Osteoblast (primary cell): ENCODE results near the gene H1-8. TPM values are rescaled to one million over a fixed set of nuclear protein-coding genes. Genes with fewer than 3 reads are reported as not detected.

Experiments used
- DNase-seq: peaks from one replicate; pipeline ENCODE4 v3.0.0; 2011; ENCODE audit warnings: low spot score, mixed read lengths; ENCODE audit not compliant: insufficient read length; ENCODE audit errors: missing footprints
- H2AFZ ChIP-seq: 2 replicates; pipeline ENCODE4 v1.6.0; 2011; ENCODE audit warnings: mild to moderate bottlenecking, low read length
- H3K27ac ChIP-seq: 2 replicates; pipeline ENCODE4 v1.5.1; 2011; ENCODE audit warnings: mild to moderate bottlenecking, low read depth, low read length, moderate library complexity
- H3K27me3 ChIP-seq: 2 replicates; pipeline ENCODE4 v1.6.0; 2012; ENCODE audit warnings: mild to moderate bottlenecking, control low read depth, inconsistent platforms, low read length, moderate library complexity; ENCODE audit not compliant: insufficient read depth
- H3K36me3 ChIP-seq: 2 replicates; pipeline ENCODE4 v1.5.1; 2011; ENCODE audit warnings: mild to moderate bottlenecking, low read length, control low read depth, moderate library complexity; ENCODE audit not compliant: insufficient read depth
- H3K4me1 ChIP-seq: 2 replicates; pipeline ENCODE4 v1.5.1; 2011; ENCODE audit warnings: mild to moderate bottlenecking, low read length, control low read depth, moderate library complexity; ENCODE audit not compliant: insufficient read depth
- H3K4me2 ChIP-seq: 2 replicates; pipeline ENCODE4 v1.6.0; 2011; ENCODE audit warnings: mild to moderate bottlenecking, low read length; ENCODE audit not compliant: insufficient read depth
- H3K4me3 ChIP-seq: fragments of 200-600 bp; sonication (generic); 3 replicates; pipeline ENCODE4 v1.5.1; 2012; ENCODE audit warnings: mild to moderate bottlenecking, low read length, inconsistent platforms; ENCODE audit not compliant: insufficient read depth
- H3K79me2 ChIP-seq: 2 replicates; pipeline ENCODE4 v1.6.0; 2012; ENCODE audit warnings: mild to moderate bottlenecking, low read length, control low read depth, inconsistent platforms; ENCODE audit not compliant: insufficient read depth
- H3K9me3 ChIP-seq: 2 replicates; pipeline ENCODE4 v1.5.1; 2011; ENCODE audit warnings: low read depth, low read length, control low read depth
- H4K20me1 ChIP-seq: 2 replicates; pipeline ENCODE4 v1.6.0; 2012; ENCODE audit warnings: mild to moderate bottlenecking, low read length, control low read depth; ENCODE audit not compliant: insufficient read depth
- total RNA-seq: library from RNA; depleted of rRNA; stranded (reverse); fragments of >200 nt; gene quantifications from 2 replicates; pipeline ENCODE4 v1.2.3, GENCODE V29; 2012
- TF ChIP-seq, protein P1 (sequence below): IDR thresholded peaks from 2 replicates; pipeline ENCODE4 v1.5.1; 2011; ENCODE audit warnings: mild to moderate bottlenecking, low read depth, low read length, moderate library complexity; ENCODE audit errors: extremely low read depth

H1-8 gene
- total RNA-seq, 1 donor = not detected

DNA sequence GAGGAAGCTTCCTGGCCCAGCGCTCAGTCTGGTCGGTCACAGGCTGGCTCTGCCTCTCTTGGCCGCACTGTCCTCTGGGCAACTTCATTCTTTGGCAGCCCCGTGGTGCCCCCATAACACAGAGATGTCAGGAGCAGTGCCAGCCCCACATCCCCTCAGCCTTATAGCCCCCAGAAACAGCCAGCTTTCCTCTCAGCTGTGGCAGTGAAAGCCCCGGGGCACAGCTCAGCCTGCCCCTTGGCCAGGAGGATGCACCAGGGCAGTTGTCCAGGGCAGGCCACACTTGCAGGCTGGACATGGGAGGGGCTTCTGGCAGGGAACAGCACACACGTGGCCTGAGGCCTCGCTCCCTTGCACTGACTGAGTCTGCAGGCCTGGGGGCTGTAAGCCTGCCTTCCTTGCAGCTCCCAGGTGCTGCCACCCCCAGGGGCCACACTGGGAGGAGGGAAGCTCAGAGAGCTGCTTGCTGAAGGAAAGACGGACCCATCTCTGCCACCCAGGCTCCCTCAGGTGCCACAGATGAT is 24.9 kb upstream of the H1-8 start:
- Histone ChIP-seq H3K36me3 (peaks cover 5% of the 10 kb centered on the region), H3K79me2 (no peaks in the 10 kb centered on the region), H3K4me3 (no peak overlapping the region), H4K20me1 (no peaks in the 10 kb centered on the region), H3K9me3 (no peaks in the 10 kb centered on the region), H3K4me2 (no peak overlapping the region), H2AFZ (no peak overlapping the region), H3K27ac (no peak overlapping the region), H3K27me3 (no peaks in the 10 kb centered on the region), H3K4me1 (no peaks in the 10 kb centered on the region)
- TF ChIP-seq, protein P1, sequence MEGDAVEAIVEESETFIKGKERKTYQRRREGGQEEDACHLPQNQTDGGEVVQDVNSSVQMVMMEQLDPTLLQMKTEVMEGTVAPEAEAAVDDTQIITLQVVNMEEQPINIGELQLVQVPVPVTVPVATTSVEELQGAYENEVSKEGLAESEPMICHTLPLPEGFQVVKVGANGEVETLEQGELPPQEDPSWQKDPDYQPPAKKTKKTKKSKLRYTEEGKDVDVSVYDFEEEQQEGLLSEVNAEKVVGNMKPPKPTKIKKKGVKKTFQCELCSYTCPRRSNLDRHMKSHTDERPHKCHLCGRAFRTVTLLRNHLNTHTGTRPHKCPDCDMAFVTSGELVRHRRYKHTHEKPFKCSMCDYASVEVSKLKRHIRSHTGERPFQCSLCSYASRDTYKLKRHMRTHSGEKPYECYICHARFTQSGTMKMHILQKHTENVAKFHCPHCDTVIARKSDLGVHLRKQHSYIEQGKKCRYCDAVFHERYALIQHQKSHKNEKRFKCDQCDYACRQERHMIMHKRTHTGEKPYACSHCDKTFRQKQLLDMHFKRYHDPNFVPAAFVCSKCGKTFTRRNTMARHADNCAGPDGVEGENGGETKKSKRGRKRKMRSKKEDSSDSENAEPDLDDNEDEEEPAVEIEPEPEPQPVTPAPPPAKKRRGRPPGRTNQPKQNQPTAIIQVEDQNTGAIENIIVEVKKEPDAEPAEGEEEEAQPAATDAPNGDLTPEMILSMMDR = no peak
- DNase-seq = no peak

DNA sequence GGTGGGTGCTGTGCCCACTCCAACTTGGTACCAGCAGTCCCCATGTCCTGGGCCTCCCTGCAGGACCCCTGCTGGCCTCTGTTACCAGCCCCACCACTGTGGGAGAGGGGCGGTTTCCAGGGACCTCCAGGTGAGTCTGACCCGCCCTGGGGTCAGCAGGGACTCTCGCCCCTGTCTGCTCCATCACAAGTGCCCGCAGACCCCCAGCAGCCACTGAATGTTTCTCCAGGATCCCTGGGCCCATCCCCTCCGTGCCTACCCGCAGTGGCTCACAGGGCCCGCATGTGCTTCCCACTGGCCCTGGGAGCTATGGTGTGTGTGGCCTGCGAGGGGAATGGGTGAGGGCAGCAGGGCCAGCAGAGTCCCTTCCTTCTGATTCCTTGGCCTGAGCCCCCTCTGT is 24.4 kb upstream of the H1-8 start:
- TF ChIP-seq, protein P1 = no peak
- Histone ChIP-seq H3K4me3 (no peak overlapping the region), H2AFZ (no peak overlapping the region), H3K9me3 (no peaks in the 10 kb centered on the region), H3K36me3 (peaks cover 5% of the 10 kb centered on the region), H3K27ac (no peak overlapping the region), H3K4me2 (no peak overlapping the region), H3K27me3 (no peaks in the 10 kb centered on the region), H3K4me1 (no peaks in the 10 kb centered on the region), H3K79me2 (no peaks in the 10 kb centered on the region), H4K20me1 (no peaks in the 10 kb centered on the region)
- no peak for DNase-seq

DNA sequence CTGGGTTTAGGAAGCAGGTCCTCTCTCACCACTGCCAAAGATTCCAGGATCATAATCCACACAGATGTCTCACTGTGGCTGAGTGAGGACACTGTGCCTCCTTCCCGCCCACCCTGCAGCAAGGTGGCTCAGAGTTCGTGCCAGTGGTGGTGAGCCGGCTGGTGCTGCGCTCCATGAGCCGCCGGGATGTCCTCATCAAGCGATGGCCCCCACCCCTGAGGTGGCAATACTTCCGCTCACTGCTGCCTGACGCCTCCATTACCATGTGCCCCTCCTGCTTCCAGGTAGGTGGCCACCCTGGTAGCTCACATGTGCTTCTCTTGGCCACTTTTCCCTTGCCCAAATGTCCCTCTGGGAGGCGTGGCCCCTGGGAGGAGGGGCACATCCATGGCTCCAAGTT is 23.5 kb upstream of the H1-8 start:
- no peak overlapping the region for H3K4me2 ChIP-seq
- TF ChIP-seq, protein P1 = no peak
- DNase-seq = no peak
- H3K36me3 ChIP-seq = peaks cover 5% of the 10 kb centered on the region
- no peaks in the 10 kb centered on the region for H4K20me1 ChIP-seq
- no peaks in the 10 kb centered on the region for H3K79me2 ChIP-seq
- H2AFZ ChIP-seq = no peak overlapping the region
- H3K27ac ChIP-seq = no peak overlapping the region
- no peak overlapping the region for H3K4me3 ChIP-seq
- H3K27me3 ChIP-seq = no peaks in the 10 kb centered on the region
- H3K4me1 ChIP-seq = no peaks in the 10 kb centered on the region
- H3K9me3 ChIP-seq = no peaks in the 10 kb centered on the region

DNA sequence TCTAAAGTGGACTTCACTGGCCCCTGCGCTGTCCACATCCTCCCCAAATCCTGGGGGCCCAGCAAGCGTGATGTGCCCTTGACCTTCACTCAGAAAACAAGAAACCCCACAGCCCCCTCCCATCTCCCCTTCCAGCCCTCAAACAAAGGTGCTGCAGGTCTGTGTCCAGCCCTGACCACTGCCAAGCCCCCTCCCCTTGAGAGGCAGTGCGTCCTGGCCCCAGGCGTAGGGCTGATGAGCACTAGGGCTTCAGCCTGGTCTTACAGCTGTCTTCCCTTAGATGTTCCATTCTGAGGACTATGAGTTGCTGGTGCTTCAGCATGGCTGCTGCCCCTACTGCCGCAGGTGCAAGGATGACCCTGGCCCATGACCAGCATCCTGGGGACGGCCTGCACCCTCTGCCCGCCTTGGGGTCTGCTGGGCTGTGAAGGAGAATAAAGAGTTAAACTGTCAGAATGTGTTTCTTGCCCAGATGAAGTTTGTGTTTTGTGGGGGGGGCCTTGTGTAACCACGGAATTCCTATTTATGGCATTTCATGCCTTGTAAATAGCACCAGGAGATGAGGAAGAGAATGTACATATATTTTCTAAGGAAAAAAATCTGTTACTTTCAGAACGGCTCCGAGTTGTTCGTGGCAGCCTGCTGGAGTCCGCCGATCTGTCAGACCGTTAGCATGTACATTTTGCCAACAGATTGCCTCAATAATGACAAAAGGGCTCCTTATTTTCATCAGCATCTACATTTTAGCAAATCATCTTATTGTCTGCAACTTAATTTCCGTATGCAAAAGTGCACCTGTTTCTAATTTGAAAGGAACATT is 22.9 kb upstream of the H1-8 start:
- Histone ChIP-seq H3K4me1 (no peaks in the 10 kb centered on the region), H3K9me3 (no peaks in the 10 kb centered on the region), H3K36me3 (peaks cover 5% of the 10 kb centered on the region), H3K4me2 (no peak overlapping the region), H3K4me3 (no peak overlapping the region), H3K27ac (no peak overlapping the region), H3K27me3 (no peaks in the 10 kb centered on the region), H2AFZ (no peak overlapping the region), H3K79me2 (no peaks in the 10 kb centered on the region), H4K20me1 (no peaks in the 10 kb centered on the region)
- TF ChIP-seq, protein P1 = no peak
- no peak for DNase-seq
